IMR-90 (cell line): Measurements from ENCODE around the gene IREB2. TPM values are rescaled to one million over a fixed set of nuclear protein-coding genes. Genes with fewer than 3 reads are reported as not detected.

Experiments used
- ATAC-seq: fragments of 200-7000 bp; cut with Tn5 transposase; 2 replicates; pipeline ENCODE4 v1.9.1; 2020; ENCODE audit warnings: low read depth, mild to moderate bottlenecking, moderate library complexity
- BruUV-seq: library from RNA; stranded (reverse); fragments of 400-500 nt; replicated peaks from 2 replicates; lab custom pipeline; 2021; lab: Mats Ljungman, UMichigan
- CTCF ChIA-PET: fragments of 300-600 bp; formaldehyde crosslinking; extraction: SDS; loops from one replicate; lab custom pipeline; 2021; ENCODE audit warnings: antibody characterized with exemption; lab: Yijun Ruan, JAX
- POLR2A ChIA-PET: fragments of 300-600 bp; sonication (Branson Sonifier 250); formaldehyde crosslinking; loops from one replicate; lab custom pipeline; 2022; ENCODE audit warnings: antibody characterized with exemption; ENCODE audit not compliant: unreplicated experiment; lab: Charles Lee
- DNase-seq: peaks from one replicate; pipeline ENCODE4 v3.0.0; 2013
- H2AFZ ChIP-seq: replicated peaks from 2 replicates; pipeline ENCODE3; 2013; ENCODE audit warnings: low read length, mild to moderate bottlenecking; ENCODE audit not compliant: poor library complexity
- H2AK5ac ChIP-seq: 2 replicates; pipeline ENCODE4 v1.6.1; 2013; ENCODE audit warnings: low read depth, low read length, inconsistent platforms
- H2AK9ac ChIP-seq: replicated peaks from 2 replicates; pipeline ENCODE3; 2013; ENCODE audit warnings: mild to moderate bottlenecking, low read depth, low read length, moderate library complexity; ENCODE audit not compliant: poor library complexity
- H2BK120ac ChIP-seq: 2 replicates; pipeline ENCODE4 v1.6.1; 2013; ENCODE audit warnings: low read depth, low read length, inconsistent platforms
- H2BK15ac ChIP-seq: 3 replicates; pipeline ENCODE4 v1.6.1; 2013; ENCODE audit warnings: low read depth, low read length, inconsistent platforms
- H2BK20ac ChIP-seq: 2 replicates; pipeline ENCODE4 v1.6.1; 2013; ENCODE audit warnings: low read depth, mild to moderate bottlenecking, inconsistent platforms, low read length, moderate library complexity
- H2BK5ac ChIP-seq: 2 replicates; pipeline ENCODE4 v1.6.1; 2013; ENCODE audit warnings: mild to moderate bottlenecking, low read depth, low read length, inconsistent platforms; ENCODE audit not compliant: poor library complexity, severe bottlenecking
- H3K14ac ChIP-seq: replicated peaks from 2 replicates; pipeline ENCODE4 v1.6.1; 2013; ENCODE audit warnings: low read depth, low read length, inconsistent platforms
- H3K18ac ChIP-seq: 2 replicates; pipeline ENCODE4 v1.6.1; 2013; ENCODE audit warnings: low read depth, low read length, control low read depth
- H3K23ac ChIP-seq: 2 replicates; pipeline ENCODE4 v1.6.1; 2013; ENCODE audit warnings: low read depth, low read length, inconsistent platforms
- H3K27ac ChIP-seq: 2 replicates; pipeline ENCODE4 v1.5.1; 2013; ENCODE audit warnings: mild to moderate bottlenecking, control low read depth, low read length; ENCODE audit not compliant: insufficient read depth
- H3K27me3 ChIP-seq: 2 replicates; pipeline ENCODE4 v1.6.1; 2013; ENCODE audit warnings: low read length; ENCODE audit not compliant: control insufficient read depth, insufficient read depth
- H3K36me3 ChIP-seq: 2 replicates; pipeline ENCODE4 v1.6.1; 2013; ENCODE audit warnings: low read length, mixed read lengths; ENCODE audit not compliant: control insufficient read depth, insufficient read depth
- H3K4ac ChIP-seq: 2 replicates; pipeline ENCODE4 v1.6.1; 2013; ENCODE audit warnings: low read depth, low read length, inconsistent platforms
- H3K4me1 ChIP-seq: 2 replicates; pipeline ENCODE4 v1.6.1; 2013; ENCODE audit warnings: low read length, mixed read lengths; ENCODE audit not compliant: control insufficient read depth, insufficient read depth
- H3K4me2 ChIP-seq: 2 replicates; pipeline ENCODE4 v1.6.1; 2013; ENCODE audit warnings: low read depth, mild to moderate bottlenecking, control low read depth, low read length, moderate library complexity
- H3K4me3 ChIP-seq: 2 replicates; pipeline ENCODE4 v1.5.1; 2013; ENCODE audit warnings: low read depth, mild to moderate bottlenecking, control low read depth, low read length, moderate library complexity; ENCODE audit not compliant: insufficient read depth
- H3K56ac ChIP-seq: 2 replicates; pipeline ENCODE4 v1.6.1; 2013; ENCODE audit warnings: low read length, inconsistent platforms; ENCODE audit not compliant: insufficient read depth; ENCODE audit errors: extremely low read depth
- H3K79me1 ChIP-seq, 2 experiments: 2 replicates each; pipeline ENCODE4 v1.6.1; 2013; ENCODE audit warnings: low read length in 2 of 2, inconsistent platforms in 1 of 2, low read depth in 1 of 2
- H3K9ac ChIP-seq: 2 replicates; pipeline ENCODE4 v1.6.1; 2013; ENCODE audit warnings: low read depth, low read length, control low read depth
- H3K9me1 ChIP-seq: 2 replicates; pipeline ENCODE4 v1.6.1; 2013; ENCODE audit warnings: low read length, inconsistent platforms; ENCODE audit not compliant: insufficient read depth
- H3K9me3 ChIP-seq: 2 replicates; pipeline ENCODE4 v1.6.1; 2013; ENCODE audit warnings: low read length; ENCODE audit not compliant: control insufficient read depth, insufficient read depth
- H4K20me1 ChIP-seq: 2 replicates; pipeline ENCODE4 v1.6.1; 2013; ENCODE audit warnings: low read length, inconsistent platforms; ENCODE audit not compliant: insufficient read depth
- H4K5ac ChIP-seq: 2 replicates; pipeline ENCODE4 v1.6.1; 2013; ENCODE audit warnings: mild to moderate bottlenecking, low read depth, low read length, control low read depth
- H4K8ac ChIP-seq, 2 experiments: 2 replicates each; pipeline ENCODE4 v1.6.1; 2013; ENCODE audit warnings: low read depth in 2 of 2, low read length in 2 of 2, control low read depth in 1 of 2, inconsistent platforms in 1 of 2
- H4K91ac ChIP-seq: 2 replicates; pipeline ENCODE4 v1.6.1; 2013; ENCODE audit warnings: low read depth, low read length, inconsistent platforms; ENCODE audit not compliant: insufficient read depth
- CEBPB ChIP-seq: IDR thresholded peaks from 2 replicates; pipeline ENCODE4 v1.6.1; 2012; ENCODE audit warnings: low read depth, low read length, improper control_type of control experiment
- CHD1 ChIP-seq: IDR thresholded peaks from 2 replicates; pipeline ENCODE4 v1.6.1; 2012; ENCODE audit warnings: low read depth, low read length, improper control_type of control experiment
- FOS ChIP-seq: fragments of 150-350 bp; IDR thresholded peaks from 2 replicates; pipeline ENCODE4 v1.6.1; 2016; ENCODE audit warnings: low read depth, low read length
- MAFK ChIP-seq: IDR thresholded peaks from 2 replicates; pipeline ENCODE4 v1.6.1; 2012; ENCODE audit warnings: low read depth, low read length, improper control_type of control experiment
- MAZ ChIP-seq: IDR thresholded peaks from 2 replicates; pipeline ENCODE4 v1.6.1; 2012; ENCODE audit warnings: low read depth, mild to moderate bottlenecking, low read length, improper control_type of control experiment, moderate library complexity, borderline replicate concordance
- MXI1 ChIP-seq: IDR thresholded peaks from 2 replicates; pipeline ENCODE4 v1.6.1; 2012; ENCODE audit warnings: low read depth, mild to moderate bottlenecking, low read length, moderate library complexity, borderline replicate concordance
- NFE2L2 ChIP-seq: fragments of 150-350 bp; IDR thresholded peaks from 2 replicates; pipeline ENCODE4 v1.6.1; 2016; ENCODE audit warnings: low read depth, mild to moderate bottlenecking, low read length
- POLR2A ChIP-seq: IDR thresholded peaks from 2 replicates; pipeline ENCODE4 v1.6.1; 2012; ENCODE audit warnings: mild to moderate bottlenecking, low read depth, low read length
- RAD21 ChIP-seq: IDR thresholded peaks from 2 replicates; pipeline ENCODE4 v1.6.1; 2012; ENCODE audit warnings: low read length, improper control_type of control experiment
- RFX5 ChIP-seq: IDR thresholded peaks from 2 replicates; pipeline ENCODE4 v1.8.0; 2012; ENCODE audit warnings: low read depth, mild to moderate bottlenecking, low read length, moderate library complexity
- SMC3 ChIP-seq: fragments of 150-350 bp; IDR thresholded peaks from 2 replicates; pipeline ENCODE4 v1.6.1; 2016; ENCODE audit warnings: low read depth, mild to moderate bottlenecking, antibody characterized with exemption, low read length, moderate library complexity
- WGBS, 2 experiments: methylation state at CpG; one replicate each; pipeline versions ENCODE4 v1.1.5 to v1.1.7; 2013; ENCODE audit warnings: missing lambda C conversion rate in 2 of 2; ENCODE audit not compliant: insufficient read length in 1 of 2; ENCODE audit errors: extremely low coverage in 2 of 2; 5-methylcytosine and 5-hydroxymethylcytosine counted together
- dilution Hi-C: fragments of 300-500 bp; cut with HindIII; formaldehyde crosslinking; loops from one replicate; pipeline ENCODE4 v1.14.3; 2018; ENCODE audit warnings: low sequenced_read_pairs; ENCODE audit not compliant: unreplicated experiment
- in situ Hi-C: fragments of 300-500 bp; cut with MboI; formaldehyde crosslinking; loops from 3 replicates; pipeline ENCODE4 v1.14.3; 2019; ENCODE audit warnings: low sequenced_read_pairs, inconsistent platforms, mixed read lengths
- intact Hi-C: fragments of 100-400 bp; cut with micrococcal nuclease; formaldehyde crosslinking; loops from 2 replicates; pipeline ENCODE4 v1.10.0; 2022
- polyA plus RNA-seq, 3 experiments: library from polyadenylated mRNA; depleted of rRNA; stranded (reverse); fragments of >200 nt; gene quantifications; 2 replicates each; pipeline ENCODE4 v1.2.3, GENCODE V29; 2012; ENCODE audit warnings: low replicate concordance in 1 of 3
- total RNA-seq: library from RNA; depleted of rRNA; stranded (reverse); fragments of >200 nt; gene quantifications from 2 replicates; pipeline ENCODE4 v1.2.3, GENCODE V29; 2012
- TF ChIP-seq, protein P1 (sequence below): fragments of 150-350 bp; IDR thresholded peaks from 2 replicates; pipeline ENCODE4 v1.6.1; 2017; ENCODE audit warnings: mild to moderate bottlenecking, antibody characterized with exemption, low read length, low read depth
- TF ChIP-seq, protein P2 (sequence below): fragments of 150-350 bp; IDR thresholded peaks from 2 replicates; pipeline ENCODE4 v1.6.1; 2016; ENCODE audit warnings: low read depth, mild to moderate bottlenecking, low read length, moderate library complexity, borderline replicate concordance

The IREB2 gene
- total and polyA plus RNA-seq, 2 of the 4 experiments (the other 2 are of a cell fraction), result 12.2 to 13.5 TPM

DNA sequence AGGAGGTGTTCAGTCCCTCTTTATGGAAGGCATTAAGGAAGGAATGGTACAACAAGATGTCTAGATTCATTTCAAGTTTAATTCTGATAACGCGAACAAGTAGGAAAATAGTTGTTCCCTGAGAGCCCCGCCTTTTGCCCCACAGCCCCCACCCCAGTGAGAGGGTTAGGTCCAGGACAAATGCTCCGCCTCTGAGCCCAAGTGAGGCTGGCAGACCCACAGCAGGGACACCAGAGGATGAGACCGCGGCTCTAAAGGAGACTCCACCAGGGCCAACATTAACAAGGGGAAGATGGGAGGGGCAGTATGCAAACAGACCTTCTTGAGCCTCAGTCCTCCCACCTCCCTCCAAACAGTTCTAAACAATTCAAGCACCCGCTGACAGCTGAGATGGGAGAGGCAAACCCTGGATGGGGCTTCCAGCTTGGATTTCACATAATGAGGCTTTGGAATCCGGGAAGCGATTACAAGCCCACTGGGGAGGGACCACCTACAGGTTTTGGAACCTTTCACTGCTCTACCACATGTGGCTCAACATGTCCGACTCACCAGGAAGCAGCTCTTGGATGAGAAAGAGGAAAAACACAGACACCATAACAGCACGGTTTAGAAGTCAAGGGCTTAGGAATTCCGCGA is 42.9 kb upstream of the IREB2 start:
- Histone ChIP-seq H3K9ac (no peak overlapping the region), H4K8ac (no peak overlapping the region), H3K79me1 (no peaks in the 10 kb centered on the region), H3K14ac (no peak overlapping the region), H3K18ac (no peak overlapping the region), H3K4me3 (no peak overlapping the region), H3K56ac (no peak overlapping the region), H3K27me3 (peaks cover 44% of the 10 kb centered on the region), H3K4me2 (no peak overlapping the region), H4K20me1 (no peaks in the 10 kb centered on the region), H2BK5ac (no peak overlapping the region), H3K23ac (no peak overlapping the region), H3K27ac (no peak overlapping the region), H4K91ac (no peak overlapping the region), H2BK20ac (no peak overlapping the region), H2BK120ac (no peak overlapping the region), H2AK9ac (no peak overlapping the region), H4K5ac (no peak overlapping the region), H3K9me3 (no peaks in the 10 kb centered on the region), H3K9me1 (no peaks in the 10 kb centered on the region), H3K4ac (no peak overlapping the region), H3K36me3 (no peaks in the 10 kb centered on the region), H2AK5ac (no peak overlapping the region), H2AFZ (no peak overlapping the region), H3K4me1 (no peaks in the 10 kb centered on the region; the same call in 1 of the 2 replicates), H2BK15ac (no peak overlapping the region)
- intact Hi-C loops (no loop called here), dilution Hi-C loops (no loop called here), in situ Hi-C loops (no loop called here)
- DNase-seq (no peak), ATAC-seq (no peak)
- TF ChIP-seq, protein P1, sequence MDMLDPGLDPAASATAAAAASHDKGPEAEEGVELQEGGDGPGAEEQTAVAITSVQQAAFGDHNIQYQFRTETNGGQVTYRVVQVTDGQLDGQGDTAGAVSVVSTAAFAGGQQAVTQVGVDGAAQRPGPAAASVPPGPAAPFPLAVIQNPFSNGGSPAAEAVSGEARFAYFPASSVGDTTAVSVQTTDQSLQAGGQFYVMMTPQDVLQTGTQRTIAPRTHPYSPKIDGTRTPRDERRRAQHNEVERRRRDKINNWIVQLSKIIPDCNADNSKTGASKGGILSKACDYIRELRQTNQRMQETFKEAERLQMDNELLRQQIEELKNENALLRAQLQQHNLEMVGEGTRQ, result no peak
- no peak for TF ChIP-seq POLR2A
- TF ChIP-seq RAD21, result no peak
- no peak for TF ChIP-seq RFX5
- no peak for TF ChIP-seq CHD1
- TF ChIP-seq FOS, result no peak
- no peak for TF ChIP-seq NFE2L2
- no peak for TF ChIP-seq SMC3
- no peak for TF ChIP-seq MXI1
- no peak for TF ChIP-seq MAFK
- TF ChIP-seq CEBPB, result no peak
- no peak for TF ChIP-seq MAZ
- TF ChIP-seq, protein P2, sequence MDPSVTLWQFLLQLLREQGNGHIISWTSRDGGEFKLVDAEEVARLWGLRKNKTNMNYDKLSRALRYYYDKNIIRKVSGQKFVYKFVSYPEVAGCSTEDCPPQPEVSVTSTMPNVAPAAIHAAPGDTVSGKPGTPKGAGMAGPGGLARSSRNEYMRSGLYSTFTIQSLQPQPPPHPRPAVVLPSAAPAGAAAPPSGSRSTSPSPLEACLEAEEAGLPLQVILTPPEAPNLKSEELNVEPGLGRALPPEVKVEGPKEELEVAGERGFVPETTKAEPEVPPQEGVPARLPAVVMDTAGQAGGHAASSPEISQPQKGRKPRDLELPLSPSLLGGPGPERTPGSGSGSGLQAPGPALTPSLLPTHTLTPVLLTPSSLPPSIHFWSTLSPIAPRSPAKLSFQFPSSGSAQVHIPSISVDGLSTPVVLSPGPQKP, result no peak
- 10% methylated on average over 2 of the region's 13 CpGs; no CpG with 5 or more reads in 1 of the 2 experiments for WGBS, 2 experiments
- ChIA-PET POLR2A (no interaction called here), CTCF (no interaction called here)
- BruUV-seq, result no TSS peak
